ENCODE results near the gene IL1A. TPM values are rescaled to one million over a fixed set of nuclear protein-coding genes. Genes with fewer than 3 reads are reported as not detected.

IL1A gene
- total RNA-seq, 1 experiment from 2014 or later, result 0.11 TPM

GRCh38 chr2:112751451-112752197, 32.7 kb downstream of the IL1A start:
- no peak overlapping the region for H2AFZ ChIP-seq (ENCODE audit: low read length)
- no TSS peak for BruUV-seq (replicated peaks)

GRCh38 chr2:112750560-112750843, 33.8 kb downstream of the IL1A start:
- intact Hi-C loops (cut with micrococcal nuclease), result no loop called here
- Histone ChIP-seq H3K79me2 (ENCODE audit: low read length) (peaks cover 51% of the 10 kb centered on the region), H4K20me1 (ENCODE audit: low read length) (peaks cover 4% of the 10 kb centered on the region; the same call in 1 of the 2 replicates), H3F3A (ENCODE audit: low read length, unreplicated experiment) (peaks cover 5% of the 10 kb centered on the region), H3K9me2 (replicated peaks; ENCODE audit: low read length) (no peaks in the 10 kb centered on the region), H3K9ac (ENCODE audit: low read length) (no peak overlapping the region), H3K4me3 (ENCODE audit: low read length) (no peak overlapping the region), H3K27ac (ENCODE audit: low read length) (peak overlapping the region; percentile 33; the same call in 1 of the 2 replicates), H3K4me2 (ENCODE audit: low read length) (no peak overlapping the region), H2AFZ (ENCODE audit: low read length) (no peak overlapping the region), H3K27me3 (ENCODE audit: low read length) (no peaks in the 10 kb centered on the region), H3K36me3 (ENCODE audit: low read depth, low read length) (peaks cover 75% of the 10 kb centered on the region), H3K4me1 (ENCODE audit: insufficient read depth, low read length) (no peaks in the 10 kb centered on the region), H3K9me3 (ENCODE audit: low read length) (no peaks in the 10 kb centered on the region)
- ATAC-seq (no peak), DNase-seq (no peak)
- TF ChIP-seq EZH2 (IDR thresholded peaks at IDR 0.05; ENCODE audit: low read length, unreplicated experiment), result no peak
- TF ChIP-seq EZH2phosphoT487 (IDR thresholded peaks at IDR 0.05; ENCODE audit: borderline replicate concordance, low read length), result no peak
- TF ChIP-seq CTCF (conservative IDR thresholded peaks at IDR 0.05; ENCODE audit: low read depth, low read length), result no peak
- CTCF ChIA-PET, result interaction anchor here (1.9 to 2.6 kb wide), 2 partner anchors 135 to 191 kb away, joined by 9 to 22 read pairs; no protein-coding TSS in a partner anchor
- POLR2A ChIA-PET (ENCODE audit: unreplicated experiment), result interaction anchor here (0.6 kb wide), 1 partner anchor 80 kb away, joined by 11 read pairs; no protein-coding TSS in a partner anchor
- no TSS peak for BruUV-seq (replicated peaks)

More at GRCh38 chr2:112751451-112752197, 32.7 kb downstream of the IL1A start:
- intact Hi-C loops (cut with micrococcal nuclease), result no loop called here
- no peak for DNase-seq
- H3K27me3 ChIP-seq (ENCODE audit: low read length), result no peaks in the 10 kb centered on the region
- peak overlapping the region; percentile 10; the same call in 1 of the 2 replicates for H3K27ac ChIP-seq (ENCODE audit: low read length)
- H3K79me2 ChIP-seq (ENCODE audit: low read length), result peaks cover 58% of the 10 kb centered on the region
- peaks cover 5% of the 10 kb centered on the region for H3F3A ChIP-seq (ENCODE audit: low read length, unreplicated experiment)
- H3K4me3 ChIP-seq (ENCODE audit: low read length), result no peak overlapping the region
- no peaks in the 10 kb centered on the region for H3K9me2 ChIP-seq (replicated peaks; ENCODE audit: low read length)
- ATAC-seq, result peak; percentile 23; the same call in 1 of the 2 replicates
- H3K4me2 ChIP-seq (ENCODE audit: low read length), result no peak overlapping the region
- no peaks in the 10 kb centered on the region for H3K4me1 ChIP-seq (ENCODE audit: insufficient read depth, low read length)
- peaks cover 77% of the 10 kb centered on the region for H3K36me3 ChIP-seq (ENCODE audit: low read depth, low read length)
- POLR2A ChIA-PET (ENCODE audit: unreplicated experiment), result no interaction called here
- no peaks in the 10 kb centered on the region for H3K9me3 ChIP-seq (ENCODE audit: low read length)
- H4K20me1 ChIP-seq (ENCODE audit: low read length), result peaks cover 4% of the 10 kb centered on the region; the same call in 1 of the 2 replicates
- TF ChIP-seq CTCF (conservative IDR thresholded peaks at IDR 0.05; ENCODE audit: low read depth, low read length), result no peak
- no peak for TF ChIP-seq EZH2phosphoT487 (IDR thresholded peaks at IDR 0.05; ENCODE audit: borderline replicate concordance, low read length)
- no peak for TF ChIP-seq EZH2 (IDR thresholded peaks at IDR 0.05; ENCODE audit: low read length, unreplicated experiment)
- H3K9ac ChIP-seq (ENCODE audit: low read length), result no peak overlapping the region
- CTCF ChIA-PET, result interaction anchor here (1.2 kb wide), 1 partner anchor 190 kb away, joined by 3 read pairs; no protein-coding TSS in a partner anchor
